ENCODE measurements around the gene VPS29.

DNA sequence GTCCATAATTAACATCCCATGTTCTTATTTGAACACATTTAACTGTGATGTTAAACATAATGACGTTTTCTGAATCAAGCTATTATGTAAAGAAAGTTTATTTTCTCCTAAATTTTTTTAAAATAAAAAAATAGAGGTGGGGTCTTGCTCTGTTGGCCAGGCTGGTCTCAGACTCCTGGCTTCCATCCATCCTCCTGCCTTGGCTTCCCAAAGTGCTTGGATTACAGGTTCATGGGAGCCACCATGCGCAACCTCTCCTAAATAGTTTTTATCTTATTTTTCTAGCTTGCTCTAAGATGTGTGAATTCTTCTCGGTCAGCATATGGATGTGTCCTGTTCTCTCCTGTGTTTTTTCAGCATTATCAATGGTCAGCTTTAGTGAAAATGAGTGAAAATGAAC, 3.4 kb upstream of the VPS29 start:
- TF ChIP-seq CTCF (IDR thresholded peaks at IDR 0.05) (no peak), POLR2A (IDR thresholded peaks at IDR 0.05) (no peak), POLR2AphosphoS5 (IDR thresholded peaks at IDR 0.05) (no peak), EP300 (IDR thresholded peaks at IDR 0.05) (no peak)

Data from suprapubic skin (tissue), 4 donors.